HFFc6 (cell line): ENCODE measurements around the gene PCID2. TPM values are rescaled to one million over a fixed set of nuclear protein-coding genes. Genes with fewer than 3 reads are reported as not detected.

Experiments used
- DNase-seq: peaks from one replicate; pipeline ENCODE4 v3.0.0-alpha.2; 2018
- H3K27ac Mint-ChIP-seq: 2 replicates; pipeline ENCODE4 v1.8.0; 2020; ENCODE audit warnings: mild to moderate bottlenecking, mixed read lengths
- H3K27me3 Mint-ChIP-seq: 2 replicates; pipeline ENCODE4 v1.8.0; 2021; ENCODE audit warnings: mild to moderate bottlenecking, moderate library complexity, mixed read lengths; ENCODE audit not compliant: insufficient read depth
- H3K36me3 Mint-ChIP-seq: 2 replicates; pipeline ENCODE4 v1.8.0; 2021; ENCODE audit warnings: low read depth, mixed read lengths
- H3K4me1 Mint-ChIP-seq: 2 replicates; pipeline ENCODE4 v1.8.0; 2020; ENCODE audit warnings: low read depth, mixed read lengths
- H3K4me3 Mint-ChIP-seq: 2 replicates; pipeline ENCODE4 v1.8.0; 2020; ENCODE audit warnings: mild to moderate bottlenecking, moderate library complexity, mixed read lengths
- H3K9me3 Mint-ChIP-seq: 2 replicates; pipeline ENCODE4 v1.8.0; 2020; ENCODE audit warnings: mild to moderate bottlenecking, mixed read lengths
- total RNA-seq, 6 experiments: library from RNA; stranded (reverse); fragmentation: NEBNext Ultra II Directional; extraction: Animal tissue kit (Norgen Biotek cat#: 25700); gene quantifications; 2 replicates in 1 of 6; 3 replicates in 5 of 6; pipeline ENCODE4 v1.2.3, GENCODE V29; 2021
- TF ChIP-seq, protein P1 (sequence below): fragments of 200-600 bp; sonication (generic); IDR thresholded peaks from 2 replicates; pipeline ENCODE4 v1.5.0; 2021; ENCODE audit warnings: antibody characterized with exemption, mild to moderate bottlenecking

PCID2 gene
- total RNA-seq, 6 experiments from 2014 or later, result 59.1 to 72.5 (median 68.3) TPM

DNA sequence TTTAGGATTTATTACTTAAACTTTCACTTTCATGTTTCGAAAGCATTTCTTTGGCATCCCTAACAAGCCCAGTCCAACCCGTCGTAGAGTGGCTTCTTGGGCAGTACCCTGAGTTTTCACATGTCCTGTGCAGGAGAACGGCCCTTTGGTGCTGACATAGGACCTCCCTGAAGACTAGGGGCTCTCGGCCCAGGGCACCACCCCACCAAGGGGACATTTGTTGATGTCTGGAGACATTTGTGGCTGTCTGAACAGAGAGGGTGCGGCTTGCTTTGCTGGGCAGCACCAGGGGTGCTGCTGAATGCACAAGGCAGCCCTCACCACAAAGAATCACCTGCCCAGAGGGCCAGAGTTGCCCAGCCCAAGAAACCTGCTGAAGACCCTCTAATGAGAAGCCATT, 31.5 kb upstream of the PCID2 start:
- Mint-ChIP-seq H3K4me3 (no peak overlapping the region), H3K27me3 (no peaks in the 10 kb centered on the region; the same call in 1 of the 2 replicates), H3K27ac (no peak overlapping the region), H3K36me3 (peaks cover 42% of the 10 kb centered on the region), H3K9me3 (no peaks in the 10 kb centered on the region), H3K4me1 (no peaks in the 10 kb centered on the region)
- TF ChIP-seq, protein P1, sequence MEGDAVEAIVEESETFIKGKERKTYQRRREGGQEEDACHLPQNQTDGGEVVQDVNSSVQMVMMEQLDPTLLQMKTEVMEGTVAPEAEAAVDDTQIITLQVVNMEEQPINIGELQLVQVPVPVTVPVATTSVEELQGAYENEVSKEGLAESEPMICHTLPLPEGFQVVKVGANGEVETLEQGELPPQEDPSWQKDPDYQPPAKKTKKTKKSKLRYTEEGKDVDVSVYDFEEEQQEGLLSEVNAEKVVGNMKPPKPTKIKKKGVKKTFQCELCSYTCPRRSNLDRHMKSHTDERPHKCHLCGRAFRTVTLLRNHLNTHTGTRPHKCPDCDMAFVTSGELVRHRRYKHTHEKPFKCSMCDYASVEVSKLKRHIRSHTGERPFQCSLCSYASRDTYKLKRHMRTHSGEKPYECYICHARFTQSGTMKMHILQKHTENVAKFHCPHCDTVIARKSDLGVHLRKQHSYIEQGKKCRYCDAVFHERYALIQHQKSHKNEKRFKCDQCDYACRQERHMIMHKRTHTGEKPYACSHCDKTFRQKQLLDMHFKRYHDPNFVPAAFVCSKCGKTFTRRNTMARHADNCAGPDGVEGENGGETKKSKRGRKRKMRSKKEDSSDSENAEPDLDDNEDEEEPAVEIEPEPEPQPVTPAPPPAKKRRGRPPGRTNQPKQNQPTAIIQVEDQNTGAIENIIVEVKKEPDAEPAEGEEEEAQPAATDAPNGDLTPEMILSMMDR, result no peak
- no peak for DNase-seq

DNA sequence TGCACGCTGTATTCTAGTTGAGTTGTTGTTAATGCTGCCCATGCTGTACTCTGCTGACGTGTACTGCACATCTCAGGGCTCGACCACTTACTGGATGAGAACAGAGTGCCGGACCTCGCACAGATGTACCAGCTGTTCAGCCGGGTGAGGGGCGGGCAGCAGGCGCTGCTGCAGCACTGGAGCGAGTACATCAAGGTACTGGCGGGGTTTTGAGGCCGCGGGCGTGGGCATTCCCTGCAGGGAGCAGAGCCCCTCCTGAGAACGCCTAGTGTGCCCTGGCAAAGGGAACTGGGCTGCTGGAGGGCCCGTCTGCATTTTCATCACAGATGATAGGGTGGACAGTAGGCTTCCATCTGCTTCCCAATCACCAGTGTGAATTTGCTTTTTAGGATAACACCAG, 30.9 kb upstream of the PCID2 start:
- TF ChIP-seq, protein P1, result no peak
- Mint-ChIP-seq H3K27ac (no peak overlapping the region), H3K4me3 (no peak overlapping the region), H3K27me3 (no peaks in the 10 kb centered on the region), H3K9me3 (no peaks in the 10 kb centered on the region), H3K4me1 (no peaks in the 10 kb centered on the region), H3K36me3 (peaks cover 36% of the 10 kb centered on the region)
- no peak for DNase-seq

DNA sequence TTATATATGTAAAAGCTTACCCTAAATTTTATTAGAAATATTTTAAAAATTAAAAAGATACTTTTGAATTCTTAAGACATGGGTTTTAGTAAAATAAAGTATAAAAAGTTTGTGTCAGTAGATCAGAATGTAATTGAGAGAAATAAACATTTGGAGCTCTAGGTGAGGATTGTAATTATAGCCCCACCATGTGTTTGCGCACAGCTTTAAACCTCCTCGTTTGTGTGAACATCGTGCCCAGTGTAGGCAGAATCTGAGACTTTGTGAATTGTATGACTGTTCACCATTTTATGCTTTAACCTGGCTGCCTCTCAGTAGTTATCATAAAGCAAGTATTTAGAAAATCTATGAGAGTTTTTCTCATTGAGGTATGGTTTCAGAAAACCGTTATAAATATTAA, 30.1 kb upstream of the PCID2 start:
- Mint-ChIP-seq H3K4me3 (no peak overlapping the region), H3K9me3 (no peaks in the 10 kb centered on the region), H3K36me3 (peaks cover 40% of the 10 kb centered on the region), H3K27ac (no peak overlapping the region), H3K4me1 (no peaks in the 10 kb centered on the region), H3K27me3 (no peaks in the 10 kb centered on the region)
- DNase-seq, result no peak
- TF ChIP-seq, protein P1, result no peak

DNA sequence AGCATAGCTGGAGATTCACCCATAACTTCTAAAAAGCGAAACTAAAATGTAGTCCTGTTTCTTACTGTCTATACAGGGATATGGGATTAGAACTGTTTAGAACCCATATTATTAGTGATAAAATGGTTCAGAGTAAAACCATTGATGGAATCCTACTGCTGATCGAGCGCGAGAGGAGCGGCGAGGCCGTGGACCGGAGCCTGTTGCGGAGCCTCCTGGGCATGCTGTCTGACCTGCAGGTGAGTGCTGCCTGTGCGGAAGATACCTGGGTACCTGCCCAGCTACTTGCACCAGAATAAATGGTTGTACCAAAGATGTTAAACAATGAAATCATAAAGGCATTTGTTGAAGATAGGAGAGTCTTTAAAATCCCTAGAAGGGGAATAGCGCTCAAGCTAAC, 24.6 kb upstream of the PCID2 start:
- H3K36me3 Mint-ChIP-seq, result peaks cover 50% of the 10 kb centered on the region
- TF ChIP-seq, protein P1, result no peak
- DNase-seq, result no peak
- H3K27ac Mint-ChIP-seq, result no peak overlapping the region
- no peaks in the 10 kb centered on the region for H3K4me1 Mint-ChIP-seq
- no peak overlapping the region for H3K4me3 Mint-ChIP-seq
- no peaks in the 10 kb centered on the region for H3K9me3 Mint-ChIP-seq
- H3K27me3 Mint-ChIP-seq, result peaks cover 2% of the 10 kb centered on the region

DNA sequence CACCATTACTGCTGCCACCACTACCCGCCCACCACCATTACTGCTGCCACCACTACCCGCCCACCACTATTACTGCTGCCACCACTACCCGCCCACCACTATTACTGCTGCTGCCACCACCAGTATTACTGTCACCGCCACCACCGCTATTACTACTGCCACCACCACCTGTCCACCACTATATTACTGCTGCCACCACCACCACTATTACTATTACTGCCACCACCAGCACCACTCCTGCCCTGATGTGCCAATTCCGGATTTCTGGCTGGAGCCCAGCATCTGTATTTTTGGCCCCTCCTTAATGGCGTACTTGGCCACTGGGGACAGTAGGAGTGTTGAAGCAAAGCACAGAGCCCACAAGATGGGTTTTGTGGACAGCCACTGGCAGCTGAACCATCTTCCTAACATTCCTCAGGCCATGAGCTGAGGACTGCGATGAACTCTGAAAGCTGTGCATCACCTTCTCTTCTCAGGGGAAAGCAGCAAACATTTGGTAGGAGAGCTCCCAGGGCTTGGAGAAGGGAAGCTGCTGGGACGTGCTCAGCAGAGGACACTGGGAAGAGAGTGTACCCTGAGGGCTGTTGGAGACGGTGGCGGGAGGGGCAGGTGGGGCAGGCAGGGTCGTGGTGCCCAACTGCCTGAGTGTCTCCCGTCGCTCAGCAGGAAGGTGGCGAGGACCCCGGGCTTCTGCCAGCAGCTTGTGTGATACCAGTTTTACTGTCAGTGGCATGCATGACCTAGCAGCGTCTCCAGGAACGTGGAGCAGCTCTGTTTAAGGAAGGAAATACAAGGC, 23.9 kb upstream of the PCID2 start:
- Mint-ChIP-seq H3K4me3 (no peak overlapping the region), H3K27me3 (peaks cover 2% of the 10 kb centered on the region), H3K36me3 (peaks cover 51% of the 10 kb centered on the region), H3K27ac (peak overlapping the region; percentile 48; the same call in 1 of the 2 replicates), H3K9me3 (no peaks in the 10 kb centered on the region), H3K4me1 (no peaks in the 10 kb centered on the region)
- DNase-seq, result no peak
- TF ChIP-seq, protein P1, result no peak
